DOHH2 (cell line): ENCODE measurements around the gene VWF.

Source experiments
- H3F3A ChIP-seq: fragments of 200-600 bp; sonication (generic), shearing (Covaris generic); 2 replicates; pipeline ENCODE4 v1.6.0; 2016; ENCODE audit warnings: antibody characterized with exemption, mild to moderate bottlenecking; ENCODE audit not compliant: control insufficient read depth, insufficient read depth
- H3K27ac ChIP-seq: fragments of 200-600 bp; sonication (generic); 2 replicates; pipeline ENCODE4 v1.5.1; 2014; ENCODE audit warnings: low read depth, mild to moderate bottlenecking, low read length, moderate library complexity
- H3K27me3 ChIP-seq: fragments of 200-600 bp; sonication (generic); 2 replicates; pipeline ENCODE4 v1.6.1; 2014; ENCODE audit warnings: mild to moderate bottlenecking, low read length, mixed read lengths; ENCODE audit not compliant: control insufficient read depth
- H3K36me3 ChIP-seq: fragments of 200-600 bp; sonication (generic); 2 replicates; pipeline ENCODE4 v1.6.1; 2014; ENCODE audit warnings: mild to moderate bottlenecking, low read length, moderate library complexity, mixed read lengths; ENCODE audit not compliant: control insufficient read depth
- H3K4me1 ChIP-seq: fragments of 200-600 bp; sonication (generic); 2 replicates; pipeline ENCODE4 v1.6.1; 2014; ENCODE audit warnings: mild to moderate bottlenecking, low read length, mixed read lengths; ENCODE audit not compliant: control insufficient read depth
- H3K4me2 ChIP-seq: fragments of 200-600 bp; sonication (generic); 2 replicates; pipeline ENCODE4 v1.6.0; 2014; ENCODE audit warnings: mild to moderate bottlenecking, low read length, moderate library complexity
- H3K4me3 ChIP-seq: fragments of 200-600 bp; sonication (generic); 2 replicates; pipeline ENCODE4 v1.5.1; 2014; ENCODE audit warnings: mild to moderate bottlenecking, low read length, mixed read lengths
- H3K79me2 ChIP-seq: fragments of 200-600 bp; sonication (generic); 2 replicates; pipeline ENCODE4 v1.6.1; 2014; ENCODE audit warnings: mild to moderate bottlenecking, low read length, mixed read lengths; ENCODE audit not compliant: control insufficient read depth
- H3K9me2 ChIP-seq: fragments of 200-600 bp; sonication (generic); replicated peaks from 2 replicates; pipeline ENCODE4 v1.6.1; 2014; ENCODE audit warnings: mild to moderate bottlenecking, low read length, mixed read lengths; ENCODE audit not compliant: control insufficient read depth
- H3K9me3 ChIP-seq: fragments of 200-600 bp; sonication (generic); 2 replicates; pipeline ENCODE4 v1.6.1; 2014; ENCODE audit warnings: antibody characterized with exemption, low read length, mixed read lengths; ENCODE audit not compliant: control insufficient read depth, insufficient read depth
- H4K20me1 ChIP-seq: fragments of 200-600 bp; sonication (generic); 2 replicates; pipeline ENCODE4 v1.6.0; 2014; ENCODE audit warnings: low read depth, mild to moderate bottlenecking, antibody characterized with exemption, low read length, moderate library complexity; ENCODE audit not compliant: control insufficient read depth, insufficient read depth
- EZH2phosphoT487 ChIP-seq: fragments of 200-600 bp; sonication (generic); IDR thresholded peaks from 2 replicates; pipeline ENCODE4 v1.6.1; 2017; ENCODE audit warnings: borderline replicate concordance, mild to moderate bottlenecking, antibody characterized with exemption, low read length, moderate library complexity, mixed read lengths
- TF ChIP-seq, protein P1 (sequence below): fragments of 200-600 bp; sonication (generic); IDR thresholded peaks from one replicate; pipeline ENCODE4 v1.5.1; 2014; ENCODE audit warnings: antibody characterized with exemption, mild to moderate bottlenecking, low read depth, low read length; ENCODE audit not compliant: poor library complexity, severe bottlenecking

The VWF gene

GRCh38 chr12:5912011-5912410, 212.5 kb downstream of the VWF start:
- Histone ChIP-seq H3F3A (no peaks in the 10 kb centered on the region), H3K4me2 (no peak overlapping the region), H3K36me3 (no peaks in the 10 kb centered on the region), H3K79me2 (no peaks in the 10 kb centered on the region), H3K4me3 (no peak overlapping the region), H3K27ac (no peak overlapping the region), H3K9me2 (no peaks in the 10 kb centered on the region), H4K20me1 (no peaks in the 10 kb centered on the region), H3K9me3 (no peaks in the 10 kb centered on the region), H3K4me1 (no peaks in the 10 kb centered on the region), H3K27me3 (peaks cover 3% of the 10 kb centered on the region; the same call in 1 of the 2 replicates)
- TF ChIP-seq, protein P1, sequence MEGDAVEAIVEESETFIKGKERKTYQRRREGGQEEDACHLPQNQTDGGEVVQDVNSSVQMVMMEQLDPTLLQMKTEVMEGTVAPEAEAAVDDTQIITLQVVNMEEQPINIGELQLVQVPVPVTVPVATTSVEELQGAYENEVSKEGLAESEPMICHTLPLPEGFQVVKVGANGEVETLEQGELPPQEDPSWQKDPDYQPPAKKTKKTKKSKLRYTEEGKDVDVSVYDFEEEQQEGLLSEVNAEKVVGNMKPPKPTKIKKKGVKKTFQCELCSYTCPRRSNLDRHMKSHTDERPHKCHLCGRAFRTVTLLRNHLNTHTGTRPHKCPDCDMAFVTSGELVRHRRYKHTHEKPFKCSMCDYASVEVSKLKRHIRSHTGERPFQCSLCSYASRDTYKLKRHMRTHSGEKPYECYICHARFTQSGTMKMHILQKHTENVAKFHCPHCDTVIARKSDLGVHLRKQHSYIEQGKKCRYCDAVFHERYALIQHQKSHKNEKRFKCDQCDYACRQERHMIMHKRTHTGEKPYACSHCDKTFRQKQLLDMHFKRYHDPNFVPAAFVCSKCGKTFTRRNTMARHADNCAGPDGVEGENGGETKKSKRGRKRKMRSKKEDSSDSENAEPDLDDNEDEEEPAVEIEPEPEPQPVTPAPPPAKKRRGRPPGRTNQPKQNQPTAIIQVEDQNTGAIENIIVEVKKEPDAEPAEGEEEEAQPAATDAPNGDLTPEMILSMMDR = no peak
- TF ChIP-seq EZH2phosphoT487 = no peak

DNA sequence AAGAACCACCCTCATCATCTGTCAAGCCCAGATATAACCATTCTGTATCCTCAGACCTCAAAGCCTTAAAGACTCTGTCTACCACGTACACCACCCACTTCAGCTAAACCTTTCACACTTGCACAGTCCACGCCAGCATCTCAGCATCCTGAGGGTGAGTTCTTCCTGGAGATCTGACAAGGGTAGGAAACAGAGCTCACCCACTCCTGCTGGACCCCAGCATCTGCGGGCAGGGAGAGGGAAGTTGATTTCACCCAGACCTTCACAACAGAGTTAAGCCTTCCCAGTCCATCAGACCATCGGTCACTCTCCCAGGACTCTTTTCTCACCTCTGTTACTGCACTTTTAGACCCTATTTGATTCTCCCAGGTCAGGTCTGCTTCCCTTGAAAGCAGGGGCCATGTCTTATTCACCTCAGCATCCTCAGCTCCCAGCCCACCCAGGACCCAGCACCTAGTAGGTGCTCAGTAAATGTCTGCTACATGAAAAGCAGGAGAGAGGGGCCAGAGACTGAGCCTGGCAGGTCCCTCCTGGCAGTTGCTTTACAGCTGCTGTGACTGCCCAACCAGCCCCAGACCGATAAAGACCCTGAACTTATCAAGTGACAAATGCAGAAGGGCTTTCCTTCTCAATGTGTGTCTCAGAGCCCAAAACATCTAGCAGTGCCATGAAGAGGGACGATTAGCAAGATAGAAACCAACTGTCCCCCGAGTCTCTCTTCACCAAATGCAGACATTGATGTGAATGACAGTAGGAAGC, 213.5 kb downstream of the VWF start:
- Histone ChIP-seq H4K20me1 (no peaks in the 10 kb centered on the region), H3F3A (no peaks in the 10 kb centered on the region), H3K4me1 (no peaks in the 10 kb centered on the region), H3K4me2 (no peak overlapping the region), H3K27me3 (peaks cover 3% of the 10 kb centered on the region; the same call in 1 of the 2 replicates), H3K9me2 (no peaks in the 10 kb centered on the region), H3K79me2 (no peaks in the 10 kb centered on the region), H3K27ac (no peak overlapping the region), H3K9me3 (no peaks in the 10 kb centered on the region), H3K4me3 (no peak overlapping the region), H3K36me3 (no peaks in the 10 kb centered on the region)
- TF ChIP-seq, protein P1 = no peak
- no peak for TF ChIP-seq EZH2phosphoT487

- Histone ChIP-seq H4K20me1 (no peaks in the 10 kb centered on the region), H3F3A (no peaks in the 10 kb centered on the region), H3K27me3 (peaks cover 3% of the 10 kb centered on the region; the same call in 1 of the 2 replicates), H3K79me2 (no peaks in the 10 kb centered on the region), H3K9me2 (no peaks in the 10 kb centered on the region), H3K4me2 (no peak overlapping the region), H3K4me3 (no peak overlapping the region), H3K9me3 (no peaks in the 10 kb centered on the region), H3K36me3 (no peaks in the 10 kb centered on the region), H3K27ac (no peak overlapping the region), H3K4me1 (no peaks in the 10 kb centered on the region)
- TF ChIP-seq, protein P1 = no peak
- TF ChIP-seq EZH2phosphoT487 = no peak
Measured at GRCh38 chr12:5909560-5909959, 214.9 kb downstream of the VWF start.
